Renal cortical epithelial cell (primary cell): Measurements from ENCODE around the gene ACSM5. TPM values are rescaled to one million over a fixed set of nuclear protein-coding genes. Genes with fewer than 3 reads are reported as not detected.
A peak's percentile ranks its signal among the peaks of the same experiment; 100 is the strongest.

Experiments
- DNase-seq: peaks from one replicate; pipeline ENCODE4 v3.0.0-alpha.2; 2011; ENCODE audit warnings: low read depth
- total RNA-seq: library from RNA; depleted of rRNA; stranded (reverse); fragments of >200 nt; gene quantifications from 2 replicates; pipeline ENCODE4 v1.2.3, GENCODE V29; 2014

ACSM5 gene
- total RNA-seq, result 6.4 and 6.7 TPM in 2 replicates

GRCh38 chr16:20409398-20410120, at the start of gene ACSM5:
Gene ACSM5 (plus strand): TSS chr16:20409534. CDS start chr16:20411485, 1,951 bp downstream.
- DNase-seq, result peak; percentile 81

GRCh38 chr16:20359997-20360396, 49.3 kb upstream of the ACSM5 start:
- no peak for DNase-seq

- no peak for DNase-seq
These were observed 46.1 kb upstream of the ACSM5 start for GRCh38 chr16:20363191-20363590.

- no peak for DNase-seq
These were observed 45.3 kb upstream of the ACSM5 start for GRCh38 chr16:20364051-20364450.

GRCh38 chr16:20369452-20370054, 39.8 kb upstream of the ACSM5 start:
- DNase-seq, result no peak

- DNase-seq, result no peak
These were observed 36.6 kb upstream of the ACSM5 start for GRCh38 chr16:20372701-20373100.

GRCh38 chr16:20377181-20377580, 32.2 kb upstream of the ACSM5 start:
- DNase-seq, result no peak

GRCh38 chr16:20380782-20381181, 28.6 kb upstream of the ACSM5 start:
- peak; percentile 53 for DNase-seq

- DNase-seq, result no peak
These were observed 27.0 kb upstream of the ACSM5 start for GRCh38 chr16:20382202-20382948.

GRCh38 chr16:20383106-20384029, 26.0 kb upstream of the ACSM5 start:
- peak; percentile 69 for DNase-seq

- no peak for DNase-seq
These were observed 23.2 kb upstream of the ACSM5 start for GRCh38 chr16:20385844-20386832.

GRCh38 chr16:20387978-20388377, 21.4 kb upstream of the ACSM5 start:
- no peak for DNase-seq

GRCh38 chr16:20388854-20389253, 20.5 kb upstream of the ACSM5 start:
- no peak for DNase-seq

- DNase-seq, result no peak
These were observed 18.3 kb upstream of the ACSM5 start for GRCh38 chr16:20391045-20391444.

- DNase-seq, result no peak
These were observed 15.3 kb upstream of the ACSM5 start for GRCh38 chr16:20393801-20394577.

- no peak for DNase-seq
These were observed 13.4 kb upstream of the ACSM5 start for GRCh38 chr16:20395946-20396345.

- DNase-seq, result no peak
These were observed 12.4 kb upstream of the ACSM5 start for GRCh38 chr16:20396846-20397467.

- no peak for DNase-seq
These were observed 11.8 kb upstream of the ACSM5 start for GRCh38 chr16:20397468-20398074.

GRCh38 chr16:20398603-20399002, 10.7 kb upstream of the ACSM5 start:
- DNase-seq, result no peak
